Measurements from ENCODE around the gene ZBED3. TPM values are rescaled to one million over a fixed set of nuclear protein-coding genes. Genes with fewer than 3 reads are reported as not detected.
"Not testable (repeated sequence)": the region's sequence is repeated elsewhere in the genome, so short reads cannot be mapped to it uniquely, and the experiment has no call there.

The ZBED3 gene
- total RNA-seq, 1 experiment from 2014 or later, result 7.8 TPM

- Histone ChIP-seq H2BK15ac (ENCODE audit: low read depth, low read length) (no peak overlapping the region), H2BK5ac (ENCODE audit: insufficient read length, low read length) (no peak overlapping the region), H3T11ph (ENCODE audit: low read length) (no peak overlapping the region), H3K79me1 (ENCODE audit: insufficient read depth, low read depth, low read length, poor library complexity, severe bottlenecking) (no peaks in the 10 kb centered on the region), H3K4me2 (ENCODE audit: insufficient read depth, insufficient read length, low read length) (no peak overlapping the region), H2BK12ac (ENCODE audit: insufficient read length, low read depth, low read length) (no peak overlapping the region), H2AFZ (ENCODE audit: low read length) (no peak overlapping the region), H3K18ac (ENCODE audit: insufficient read length, low read depth, low read length) (no peak overlapping the region), H3K4me1 (ENCODE audit: insufficient read depth, low read length) (no peaks in the 10 kb centered on the region), H3K4ac (ENCODE audit: low read depth, low read length) (no peak overlapping the region), H3K23me2 (ENCODE audit: insufficient read length, low read depth, low read length, poor library complexity, severe bottlenecking) (no peaks in the 10 kb centered on the region), H4K5ac (ENCODE audit: insufficient read length, low read depth, low read length) (no peak overlapping the region), H3K79me2 (ENCODE audit: insufficient read depth, low read length) (no peaks in the 10 kb centered on the region), H3K9ac (ENCODE audit: extremely low read depth, insufficient read length, low read length) (no peak overlapping the region), H2AK5ac (ENCODE audit: insufficient read length, low read length) (no peak overlapping the region), H3K23ac (ENCODE audit: insufficient read length, low read depth, low read length) (no peak overlapping the region), H4K8ac (replicated peaks; ENCODE audit: insufficient read length, low read depth, low read length) (no peak overlapping the region), H3K14ac (ENCODE audit: insufficient read depth, low read length) (no peak overlapping the region), H4K20me1 (ENCODE audit: control insufficient read depth, insufficient read depth, insufficient read length) (no peaks in the 10 kb centered on the region), H3K27me3 (ENCODE audit: insufficient read depth, low read length) (no peaks in the 10 kb centered on the region), H4K91ac (ENCODE audit: insufficient read length, low read depth, low read length) (no peak overlapping the region), H2BK20ac (ENCODE audit: low read depth, low read length, poor library complexity, severe bottlenecking) (no peak overlapping the region), H3K9me3 (ENCODE audit: control insufficient read depth, low read depth, low read length) (no peaks in the 10 kb centered on the region), H3K56ac (ENCODE audit: insufficient read length, low read depth, low read length) (no peak overlapping the region), H3K27ac (ENCODE audit: insufficient read length, low read depth, low read length) (no peak overlapping the region), H2BK120ac (ENCODE audit: low read depth, low read length, poor library complexity, severe bottlenecking) (no peak overlapping the region)
- no peak for TF ChIP-seq CTCF (conservative IDR thresholded peaks at IDR 0.05)
- H3K9me3 Mint-ChIP-seq, result peaks cover 15% of the 10 kb centered on the region in 2 experiments
- H3K36me3 Mint-ChIP-seq (ENCODE audit: insufficient read depth in 1 of 3, low read depth in 3 of 3), result peaks cover 13 to 34% (median 16%) of the 10 kb centered on the region in 3 experiments
- no peak overlapping the region for H3K27ac Mint-ChIP-seq
- DNase-seq, result no peak
- H3K27me3 Mint-ChIP-seq (ENCODE audit: low read depth), result no peaks in the 10 kb centered on the region
- no CpG with 5 or more reads among the region's 2 CpGs for WGBS (ENCODE audit: extremely low coverage, insufficient read length, low lambda C conversion rate)
- H3K4me3 Mint-ChIP-seq, result no peak overlapping the region
- no peaks in the 10 kb centered on the region for H3K4me1 Mint-ChIP-seq
Measured at GRCh38 chr5:77117161-77117560, 30.1 kb upstream of the ZBED3 start.

GRCh38 chr5:77107035-77107434, 19.9 kb upstream of the ZBED3 start:
- H3T11ph ChIP-seq (ENCODE audit: low read length); H4K91ac ChIP-seq (ENCODE audit: insufficient read length, low read depth, low read length); H3K4me3 Mint-ChIP-seq; H3K23me2 ChIP-seq (ENCODE audit: insufficient read length, low read depth, low read length, poor library complexity, severe bottlenecking); H3K27ac Mint-ChIP-seq; H3K23ac ChIP-seq (ENCODE audit: insufficient read length, low read depth, low read length); H2AFZ ChIP-seq (ENCODE audit: low read length); H3K27ac ChIP-seq (ENCODE audit: insufficient read length, low read depth, low read length); DNase-seq; H3K9ac ChIP-seq (ENCODE audit: extremely low read depth, insufficient read length, low read length); H3K14ac ChIP-seq (ENCODE audit: insufficient read depth, low read length); H2BK12ac ChIP-seq (ENCODE audit: insufficient read length, low read depth, low read length); H3K4ac ChIP-seq (ENCODE audit: low read depth, low read length); H4K20me1 ChIP-seq (ENCODE audit: control insufficient read depth, insufficient read depth, insufficient read length); H3K9me3 Mint-ChIP-seq; H2AK5ac ChIP-seq (ENCODE audit: insufficient read length, low read length); H2BK5ac ChIP-seq (ENCODE audit: insufficient read length, low read length); H3K79me1 ChIP-seq (ENCODE audit: insufficient read depth, low read depth, low read length, poor library complexity, severe bottlenecking); H3K56ac ChIP-seq (ENCODE audit: insufficient read length, low read depth, low read length); H3K4me2 ChIP-seq (ENCODE audit: insufficient read depth, insufficient read length, low read length); H4K8ac ChIP-seq (replicated peaks; ENCODE audit: insufficient read length, low read depth, low read length); H3K9me3 ChIP-seq (ENCODE audit: control insufficient read depth, low read depth, low read length); H3K79me2 ChIP-seq (ENCODE audit: insufficient read depth, low read length); H2BK15ac ChIP-seq (ENCODE audit: low read depth, low read length); H3K27me3 ChIP-seq (ENCODE audit: insufficient read depth, low read length); H3K4me1 Mint-ChIP-seq; H2BK120ac ChIP-seq (ENCODE audit: low read depth, low read length, poor library complexity, severe bottlenecking); H3K27me3 Mint-ChIP-seq (ENCODE audit: low read depth); H2BK20ac ChIP-seq (ENCODE audit: low read depth, low read length, poor library complexity, severe bottlenecking); H3K4me1 ChIP-seq (ENCODE audit: insufficient read depth, low read length); H3K18ac ChIP-seq (ENCODE audit: insufficient read length, low read depth, low read length); H4K5ac ChIP-seq (ENCODE audit: insufficient read length, low read depth, low read length): not testable (repeated sequence)
- no CpG with 5 or more reads among the region's 4 CpGs for WGBS (ENCODE audit: extremely low coverage, insufficient read length, low lambda C conversion rate)
- peaks cover 6 to 16% (median 10%) of the 10 kb centered on the region in 3 experiments; a peak in 5 of 7 replicates for H3K36me3 Mint-ChIP-seq (ENCODE audit: insufficient read depth in 1 of 3, low read depth in 3 of 3)
